ENCODE measurements around the gene CALN1. TPM values are rescaled to one million over a fixed set of nuclear protein-coding genes. Genes with fewer than 3 reads are reported as not detected.

Gene CALN1
- total and polyA plus RNA-seq, 2 of the 8 experiments (the other 6 are each of a cell fraction or from before 2014, with no cell fraction given) = 6.4 to 15.2 TPM

GRCh38 chr7:72230281-72230680 lies 181.9 kb downstream of the CALN1 start (continued):
- TF ChIP-seq CBX8 (IDR thresholded peaks at IDR 0.05; ENCODE audit: borderline replicate concordance, low read depth, low read length) (no peak), HDAC6 (IDR thresholded peaks at IDR 0.05; ENCODE audit: low read depth, low read length) (no peak), EP300 (IDR thresholded peaks at IDR 0.05; ENCODE audit: borderline replicate concordance in 1 of 2, low read depth in 2 of 2, low read length in 2 of 2) (no peak), SIX5 (IDR thresholded peaks at IDR 0.05; ENCODE audit: low read depth, low read length) (no peak), RNF2 (IDR thresholded peaks at IDR 0.05; ENCODE audit: borderline replicate concordance, low read depth, low read length, missing control alignments, poor library complexity, severe bottlenecking) (no peak), BRCA1 (IDR thresholded peaks at IDR 0.05; ENCODE audit: low read depth, low read length) (no peak), TAF7 (optimal IDR thresholded peaks at IDR 0.05; ENCODE audit: borderline replicate concordance, low read depth, low read length) (no peak), TAF1 (IDR thresholded peaks at IDR 0.05; ENCODE audit: low read depth, low read length) (no peak)

Measured in H1 (cell line).